HG02623 (cell line): ENCODE data around the gene CDK17.

Source experiments
- ATAC-seq: cut with Tn5 transposase; IDR thresholded peaks from one replicate; pipeline ENCODE4 v1.9.1; 2021; ENCODE audit warnings: moderate library complexity; ENCODE audit not compliant: unreplicated experiment

Gene CDK17

DNA sequence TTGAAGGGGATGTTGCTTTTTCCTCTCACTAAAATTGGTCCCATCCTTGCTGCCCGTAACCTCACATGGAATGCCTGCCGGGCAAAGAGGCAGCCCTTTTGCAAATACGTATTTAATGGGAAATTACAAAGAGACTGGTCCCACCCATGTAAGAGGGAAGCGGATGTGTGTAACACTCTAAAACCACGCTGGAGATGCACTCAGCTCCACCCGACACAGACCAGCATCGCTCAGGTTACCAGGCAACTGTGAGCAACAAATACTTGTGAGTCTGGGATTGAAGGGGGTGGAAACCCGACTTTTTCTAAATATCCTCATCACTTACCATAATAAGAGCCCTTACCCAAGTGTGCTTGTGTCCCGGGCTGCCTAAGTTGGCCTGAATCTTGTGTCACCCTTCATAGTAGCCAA is 158.4 kb downstream of the CDK17 start:
- ATAC-seq = no peak

- ATAC-seq = no peak
Measured at GRCh38 chr12:96241431-96241830, 158.8 kb downstream of the CDK17 start.

DNA sequence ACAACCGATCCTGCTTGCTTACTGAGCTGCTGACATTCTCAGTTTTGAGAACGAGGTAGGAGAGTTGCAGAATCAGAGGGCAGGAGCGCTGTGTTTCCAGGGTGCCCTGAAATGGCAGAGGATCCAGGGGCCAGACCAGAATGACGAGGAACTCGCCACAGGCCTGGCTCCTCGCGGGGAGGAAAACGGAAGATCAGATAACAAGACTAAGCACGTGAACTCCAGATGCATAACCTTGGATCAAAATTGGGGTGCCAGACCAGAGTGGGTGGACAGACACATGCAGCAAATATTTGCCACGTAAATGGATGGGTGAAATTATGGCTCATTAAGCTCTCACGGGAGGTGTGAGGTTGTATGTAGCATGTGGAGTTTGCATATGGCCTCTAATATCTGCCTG is 159.6 kb downstream of the CDK17 start:
- ATAC-seq = no peak

- ATAC-seq = no peak
Measured at GRCh38 chr12:96239711-96240635, 160.3 kb downstream of the CDK17 start.

DNA sequence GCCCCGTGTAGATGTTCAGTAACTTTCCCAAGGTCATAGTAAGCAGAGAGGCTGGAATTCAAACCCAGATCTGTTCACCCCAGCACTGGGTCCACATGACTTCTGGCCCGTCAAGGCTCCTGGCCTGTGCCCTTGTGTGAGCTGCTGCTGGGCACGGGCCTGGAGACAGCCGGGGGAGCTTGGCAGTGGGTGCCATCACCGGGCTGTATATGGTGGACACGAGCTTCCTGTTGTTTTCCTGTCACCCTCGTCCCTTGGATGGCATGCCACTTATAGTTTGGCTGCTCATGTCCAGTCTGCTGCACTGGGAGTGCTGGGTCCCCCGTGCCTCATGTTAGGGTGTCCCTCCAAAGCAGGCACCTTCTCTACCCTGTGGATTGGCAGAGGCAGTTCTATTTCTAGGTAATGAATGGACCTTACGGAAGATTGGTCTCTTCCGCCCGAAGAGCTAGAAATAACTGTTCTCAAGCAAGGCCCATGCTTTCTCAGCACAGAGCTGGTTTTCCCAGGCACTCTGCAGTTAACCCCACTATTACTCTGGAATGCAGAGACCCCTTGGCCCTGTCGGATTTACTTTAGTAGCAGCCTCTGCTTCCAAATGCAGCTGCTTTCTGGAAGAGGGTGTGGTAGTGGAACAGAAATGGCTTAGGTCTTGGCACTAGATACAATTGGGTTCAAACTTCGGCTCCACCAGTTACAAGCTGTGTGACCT is 161.7 kb downstream of the CDK17 start:
- ATAC-seq = no peak

DNA sequence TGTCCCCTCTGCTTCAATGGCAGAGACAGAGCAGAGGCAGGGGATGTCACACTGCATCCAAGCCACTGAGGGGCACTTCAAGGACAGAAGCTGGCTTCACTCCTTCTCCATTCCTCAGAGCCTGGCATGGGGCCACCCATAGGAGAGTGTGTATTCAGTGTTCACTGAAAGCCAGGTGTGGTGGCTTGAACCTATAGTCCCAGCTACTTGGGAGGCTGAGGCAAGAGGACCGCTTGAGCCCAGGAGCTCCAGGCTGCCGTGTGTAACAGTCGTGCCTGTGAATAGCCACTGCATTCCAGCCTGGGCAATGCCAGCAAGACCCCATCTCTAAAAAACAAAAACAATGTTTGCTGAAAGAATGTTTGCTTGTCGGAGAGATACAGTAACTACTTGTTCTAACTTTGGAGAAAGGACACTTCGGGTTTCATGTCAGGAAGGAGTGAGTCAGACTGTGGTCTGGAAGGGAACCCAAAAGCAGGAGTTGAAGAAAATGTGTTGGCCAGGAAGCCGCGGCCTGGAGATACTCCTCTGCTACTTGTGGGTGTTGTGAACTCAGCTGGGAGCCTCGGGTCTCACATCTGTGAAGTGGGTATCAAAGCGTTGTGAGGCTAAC is 162.7 kb downstream of the CDK17 start:
- ATAC-seq = no peak

- no peak for ATAC-seq
Measured at GRCh38 chr12:96237035-96237434, 163.2 kb downstream of the CDK17 start.

- ATAC-seq = no peak
Measured at GRCh38 chr12:96236221-96236822, 163.9 kb downstream of the CDK17 start.

GRCh38 chr12:96235484-96235826 is 164.8 kb downstream of the CDK17 start:
- no peak for ATAC-seq

DNA sequence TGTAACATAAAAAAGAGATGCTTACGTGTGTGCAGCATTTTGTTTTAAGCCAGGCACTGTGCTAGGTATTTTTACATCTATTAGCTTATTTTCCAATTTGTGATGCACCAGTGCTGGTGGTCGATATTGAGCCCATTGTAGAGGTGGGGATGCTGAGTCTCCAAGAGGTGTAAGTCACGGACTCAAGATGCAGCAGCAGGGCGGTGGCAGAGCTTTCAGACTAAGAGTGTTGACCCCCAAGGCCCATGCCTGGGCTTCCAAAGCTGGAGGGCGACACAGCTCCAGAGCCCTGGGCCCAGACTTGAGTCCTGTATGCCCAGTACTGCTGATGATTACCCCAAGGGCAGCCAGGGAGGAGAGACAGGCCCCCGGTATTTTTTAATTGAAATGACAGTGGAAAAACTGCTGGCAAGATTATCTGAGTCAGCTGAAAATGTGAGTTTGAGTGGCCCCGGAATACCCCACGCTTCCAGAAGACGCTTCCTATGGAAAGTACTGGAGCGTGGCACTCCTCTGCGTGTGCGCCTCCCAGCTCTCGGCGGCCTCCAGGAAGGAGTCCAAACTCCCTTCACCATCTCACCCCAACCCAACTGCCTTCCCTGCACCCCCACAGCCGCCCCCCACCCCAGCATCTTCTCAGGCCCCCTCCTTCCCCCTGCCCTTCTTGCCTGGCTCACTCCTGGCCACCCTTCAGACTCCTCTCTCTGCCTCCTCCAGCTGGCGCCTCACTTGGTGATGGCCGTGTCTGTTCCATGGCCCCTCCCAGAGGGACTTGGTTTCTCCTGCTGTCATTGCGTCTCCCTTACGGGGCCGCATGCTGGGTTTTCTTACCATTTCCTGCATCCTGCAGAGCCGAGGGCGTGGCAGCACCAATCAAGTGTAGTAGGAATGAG is 165.4 kb downstream of the CDK17 start:
- no peak for ATAC-seq

- ATAC-seq = no peak
Measured at GRCh38 chr12:96233939-96234461, 166.2 kb downstream of the CDK17 start.

GRCh38 chr12:96233168-96233567 is 167.1 kb downstream of the CDK17 start:
- no peak for ATAC-seq

DNA sequence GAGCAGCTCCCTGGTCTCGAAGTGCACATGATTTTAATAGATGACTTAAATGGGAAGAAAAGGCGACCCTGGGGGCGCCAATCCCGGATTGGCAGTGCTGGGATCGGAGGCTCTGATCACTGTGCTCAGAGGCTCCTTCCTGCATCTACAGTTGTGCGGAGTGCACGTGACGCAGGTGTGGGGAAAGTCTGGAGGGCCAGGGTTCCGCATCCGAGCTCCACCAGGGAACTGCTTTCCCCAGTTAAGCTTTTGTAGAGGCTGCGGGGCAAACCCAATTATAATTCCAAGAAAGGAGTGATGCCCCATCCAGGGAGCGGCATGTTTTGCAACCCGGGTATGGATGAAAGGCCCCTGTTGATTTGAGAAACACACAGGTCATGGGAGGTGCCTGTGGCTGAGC is 169.6 kb downstream of the CDK17 start:
- ATAC-seq = no peak

DNA sequence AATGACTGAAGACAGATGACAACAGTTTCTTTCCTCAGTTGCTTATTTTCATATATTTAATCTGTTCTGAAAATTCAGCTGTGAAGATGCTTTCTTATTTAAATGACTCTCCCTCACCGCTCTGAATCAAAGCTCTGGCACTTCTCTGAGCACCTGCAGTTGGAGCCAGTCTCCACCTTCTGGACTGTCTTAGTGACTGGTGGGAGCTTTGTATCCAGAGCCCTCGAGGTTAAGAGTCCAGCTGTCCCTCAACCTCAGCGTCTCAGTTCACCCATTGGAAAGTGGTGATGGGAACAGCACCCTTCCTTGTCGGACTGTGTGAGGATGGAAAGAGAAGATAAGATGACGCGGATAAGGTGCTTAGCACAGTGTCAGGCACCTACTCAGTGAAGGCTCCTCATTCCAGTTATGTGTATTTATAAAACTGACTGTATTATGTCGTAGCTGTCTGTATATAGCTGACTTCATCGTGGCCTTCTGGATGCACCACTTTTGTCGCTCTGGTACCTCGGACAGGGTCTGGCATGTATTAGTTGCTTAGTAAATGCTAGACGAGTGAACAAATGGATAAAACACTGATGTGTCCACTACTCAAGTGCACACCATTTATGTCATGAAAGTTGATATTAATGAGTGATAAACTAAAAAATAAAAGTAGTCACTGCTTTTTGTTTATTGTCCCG is 171.5 kb downstream of the CDK17 start:
- no peak for ATAC-seq
